Measurements from ENCODE around the gene STXBP1.

DNA sequence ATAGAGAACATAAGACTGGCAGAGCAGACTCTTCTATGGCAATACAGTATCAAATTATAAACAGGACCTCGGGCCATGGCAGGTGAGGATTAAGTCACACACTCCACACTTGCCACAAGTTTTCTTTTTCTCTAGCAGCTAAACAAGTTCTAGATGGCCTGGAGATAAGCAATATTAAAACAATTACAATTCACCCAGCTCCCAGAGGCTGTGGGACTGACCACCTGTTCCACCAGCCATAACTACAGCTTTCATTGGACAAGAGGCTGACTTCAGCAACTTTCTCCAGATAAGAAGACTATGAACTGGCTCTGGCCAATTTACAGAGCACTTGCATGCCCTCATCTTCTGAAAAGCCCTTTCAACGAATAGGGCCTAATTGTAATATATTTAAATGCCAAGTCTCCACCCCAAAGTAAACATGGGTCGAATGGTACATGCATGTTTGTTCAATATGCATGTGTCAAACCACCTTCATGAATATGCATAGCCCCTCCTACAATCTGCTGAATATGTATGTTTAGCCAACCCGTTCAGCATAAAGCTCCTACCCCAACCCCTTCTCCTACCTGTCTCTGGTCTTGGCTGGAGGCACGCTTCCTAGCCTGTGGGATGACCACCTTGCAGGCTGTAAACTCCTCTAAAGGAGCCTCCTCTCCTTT is 88.6 kb downstream of the STXBP1 start:
- TF ChIP-seq, protein P1, sequence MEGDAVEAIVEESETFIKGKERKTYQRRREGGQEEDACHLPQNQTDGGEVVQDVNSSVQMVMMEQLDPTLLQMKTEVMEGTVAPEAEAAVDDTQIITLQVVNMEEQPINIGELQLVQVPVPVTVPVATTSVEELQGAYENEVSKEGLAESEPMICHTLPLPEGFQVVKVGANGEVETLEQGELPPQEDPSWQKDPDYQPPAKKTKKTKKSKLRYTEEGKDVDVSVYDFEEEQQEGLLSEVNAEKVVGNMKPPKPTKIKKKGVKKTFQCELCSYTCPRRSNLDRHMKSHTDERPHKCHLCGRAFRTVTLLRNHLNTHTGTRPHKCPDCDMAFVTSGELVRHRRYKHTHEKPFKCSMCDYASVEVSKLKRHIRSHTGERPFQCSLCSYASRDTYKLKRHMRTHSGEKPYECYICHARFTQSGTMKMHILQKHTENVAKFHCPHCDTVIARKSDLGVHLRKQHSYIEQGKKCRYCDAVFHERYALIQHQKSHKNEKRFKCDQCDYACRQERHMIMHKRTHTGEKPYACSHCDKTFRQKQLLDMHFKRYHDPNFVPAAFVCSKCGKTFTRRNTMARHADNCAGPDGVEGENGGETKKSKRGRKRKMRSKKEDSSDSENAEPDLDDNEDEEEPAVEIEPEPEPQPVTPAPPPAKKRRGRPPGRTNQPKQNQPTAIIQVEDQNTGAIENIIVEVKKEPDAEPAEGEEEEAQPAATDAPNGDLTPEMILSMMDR (IDR thresholded peaks at IDR 0.05): no peak
- TF ChIP-seq POLR2A (IDR thresholded peaks at IDR 0.05; ENCODE audit: low read depth) (no peak), EP300 (IDR thresholded peaks at IDR 0.05) (no peak), POLR2AphosphoS5 (IDR thresholded peaks at IDR 0.05) (no peak)
